ENCODE data around the gene GRIK2. TPM values are rescaled to one million over a fixed set of nuclear protein-coding genes. Genes with fewer than 3 reads are reported as not detected.

The GRIK2 gene
- total RNA-seq, 4 donors from 2014 or later, result 0.46 to 3.7 (median 1.8) TPM

- intact Hi-C loops (cut with DNase I), result no loop called here
- peaks cover 0 to 2% (median 0%) of the 10 kb centered on the region in 4 donors for H3K4me1 ChIP-seq
- 94% methylated on average over 5 of the region's 5 CpGs for WGBS
These were observed 39.6 kb downstream of the GRIK2 start for GRCh38 chr6:101433141-101433540.

GRCh38 chr6:101434601-101435000, 41.1 kb downstream of the GRIK2 start:
- no peak overlapping the region for H3K4me3 ChIP-seq
- H3K27ac ChIP-seq (replicated peaks in 1 of 4), result no peak overlapping the region
- H3K4me1 ChIP-seq, result no peaks in the 10 kb centered on the region
- H3K36me3 ChIP-seq, result no peaks in the 10 kb centered on the region
- no peaks in the 10 kb centered on the region for H3K27me3 ChIP-seq
- 33% methylated on average over 2 of the region's 2 CpGs for WGBS
- TF ChIP-seq POLR2AphosphoS5 (IDR thresholded peaks at IDR 0.05), result no peak
- TF ChIP-seq CTCF (IDR thresholded peaks at IDR 0.05), result no peak
- TF ChIP-seq POLR2A (IDR thresholded peaks at IDR 0.05; ENCODE audit: low read depth), result no peak
- TF ChIP-seq EP300 (IDR thresholded peaks at IDR 0.05), result no peak
- no peak for DNase-seq (ENCODE audit: extremely low spot score)
- intact Hi-C loops (cut with DNase I), result no loop called here
- H3K9me3 ChIP-seq, result no peaks in the 10 kb centered on the region

More at GRCh38 chr6:101433141-101433540, 39.6 kb downstream of the GRIK2 start:
- H3K36me3 ChIP-seq, result no peaks in the 10 kb centered on the region
- H3K27me3 ChIP-seq, result no peaks in the 10 kb centered on the region
- H3K9me3 ChIP-seq, result no peaks in the 10 kb centered on the region
- DNase-seq (ENCODE audit: extremely low spot score), result no peak
- H3K4me3 ChIP-seq, result no peak overlapping the region
- H3K27ac ChIP-seq (replicated peaks in 1 of 4), result no peak overlapping the region
- TF ChIP-seq EP300 (IDR thresholded peaks at IDR 0.05), result no peak
- no peak for TF ChIP-seq POLR2AphosphoS5 (IDR thresholded peaks at IDR 0.05)
- no peak for TF ChIP-seq POLR2A (IDR thresholded peaks at IDR 0.05; ENCODE audit: low read depth)

- no peak overlapping the region for H3K27ac ChIP-seq (replicated peaks in 1 of 4)
- DNase-seq (ENCODE audit: extremely low spot score), result no peak
- TF ChIP-seq EP300 (IDR thresholded peaks at IDR 0.05) (no peak), POLR2AphosphoS5 (IDR thresholded peaks at IDR 0.05) (no peak), CTCF (IDR thresholded peaks at IDR 0.05) (no peak), POLR2A (IDR thresholded peaks at IDR 0.05; ENCODE audit: low read depth) (no peak)
- H3K27me3 ChIP-seq, result no peaks in the 10 kb centered on the region
- no peaks in the 10 kb centered on the region for H3K4me1 ChIP-seq
- H3K4me3 ChIP-seq, result no peak overlapping the region
- H3K9me3 ChIP-seq, result no peaks in the 10 kb centered on the region
- intact Hi-C loops (cut with DNase I), result no loop called here
- 65% methylated on average over 1 of the region's 1 CpG for WGBS
- H3K36me3 ChIP-seq, result no peaks in the 10 kb centered on the region
These were observed 41.5 kb downstream of the GRIK2 start for GRCh38 chr6:101435038-101435437.

GRCh38 chr6:101439790-101440189, 46.3 kb downstream of the GRIK2 start:
- Histone ChIP-seq H3K9me3 (no peaks in the 10 kb centered on the region), H3K4me3 (no peak overlapping the region), H3K27me3 (no peaks in the 10 kb centered on the region), H3K27ac (replicated peaks in 1 of 4) (no peak overlapping the region), H3K4me1 (no peaks in the 10 kb centered on the region), H3K36me3 (no peaks in the 10 kb centered on the region)
- DNase-seq (ENCODE audit: extremely low spot score), result no peak
- WGBS, result 85% methylated on average over 1 of the region's 1 CpG
- intact Hi-C loops (cut with DNase I), result no loop called here
- TF ChIP-seq CTCF (IDR thresholded peaks at IDR 0.05) (no peak), EP300 (IDR thresholded peaks at IDR 0.05) (no peak), POLR2A (IDR thresholded peaks at IDR 0.05; ENCODE audit: low read depth) (no peak), POLR2AphosphoS5 (IDR thresholded peaks at IDR 0.05) (no peak)

- H3K4me1 ChIP-seq, result no peaks in the 10 kb centered on the region
- no peak for DNase-seq (ENCODE audit: extremely low spot score)
- no peaks in the 10 kb centered on the region for H3K36me3 ChIP-seq
- TF ChIP-seq POLR2A (IDR thresholded peaks at IDR 0.05; ENCODE audit: low read depth) (no peak), POLR2AphosphoS5 (IDR thresholded peaks at IDR 0.05) (no peak), EP300 (IDR thresholded peaks at IDR 0.05) (no peak), CTCF (IDR thresholded peaks at IDR 0.05) (no peak)
- no peak overlapping the region for H3K4me3 ChIP-seq
- H3K9me3 ChIP-seq, result no peaks in the 10 kb centered on the region
- intact Hi-C loops (cut with DNase I), result no loop called here
- no peak overlapping the region for H3K27ac ChIP-seq (replicated peaks in 1 of 4)
- H3K27me3 ChIP-seq, result no peaks in the 10 kb centered on the region
These were observed 49.8 kb downstream of the GRIK2 start for GRCh38 chr6:101443315-101443714.

Measured in esophagus muscularis mucosa (tissue), 4 donors.